Vagina (tissue), 2 donors: ENCODE data around the gene SLC26A6.

Source experiments
- POLR2A ChIP-seq, 2 donors: fragments of 450-650 bp; IDR thresholded peaks; one replicate each; pipeline ENCODE4 v1.6.1; 2017; ENCODE audit warnings: antibody characterized with exemption in 2 of 2, mild to moderate bottlenecking in 2 of 2, moderate library complexity in 2 of 2
- POLR2AphosphoS5 ChIP-seq, 2 donors: sonication (generic); formaldehyde crosslinking; IDR thresholded peaks; one replicate each; pipeline ENCODE4 v1.9.0; 2017; ENCODE audit warnings: antibody characterized with exemption in 2 of 2, mild to moderate bottlenecking in 2 of 2, low read depth in 1 of 2; ENCODE audit not compliant: insufficient read depth in 1 of 2
- TF ChIP-seq, protein P1 (sequence below), 3 experiments: fragments of 450-650 bp in 2 of 3; fragments of 200-600 bp in 1 of 3; sonication (generic) in 1 of 3; IDR thresholded peaks; one replicate each; pipeline ENCODE4 v1.5.1; 2017 to 2019; ENCODE audit warnings: antibody characterized with exemption in 3 of 3, mild to moderate bottlenecking in 2 of 3, moderate library complexity in 2 of 3

DNA sequence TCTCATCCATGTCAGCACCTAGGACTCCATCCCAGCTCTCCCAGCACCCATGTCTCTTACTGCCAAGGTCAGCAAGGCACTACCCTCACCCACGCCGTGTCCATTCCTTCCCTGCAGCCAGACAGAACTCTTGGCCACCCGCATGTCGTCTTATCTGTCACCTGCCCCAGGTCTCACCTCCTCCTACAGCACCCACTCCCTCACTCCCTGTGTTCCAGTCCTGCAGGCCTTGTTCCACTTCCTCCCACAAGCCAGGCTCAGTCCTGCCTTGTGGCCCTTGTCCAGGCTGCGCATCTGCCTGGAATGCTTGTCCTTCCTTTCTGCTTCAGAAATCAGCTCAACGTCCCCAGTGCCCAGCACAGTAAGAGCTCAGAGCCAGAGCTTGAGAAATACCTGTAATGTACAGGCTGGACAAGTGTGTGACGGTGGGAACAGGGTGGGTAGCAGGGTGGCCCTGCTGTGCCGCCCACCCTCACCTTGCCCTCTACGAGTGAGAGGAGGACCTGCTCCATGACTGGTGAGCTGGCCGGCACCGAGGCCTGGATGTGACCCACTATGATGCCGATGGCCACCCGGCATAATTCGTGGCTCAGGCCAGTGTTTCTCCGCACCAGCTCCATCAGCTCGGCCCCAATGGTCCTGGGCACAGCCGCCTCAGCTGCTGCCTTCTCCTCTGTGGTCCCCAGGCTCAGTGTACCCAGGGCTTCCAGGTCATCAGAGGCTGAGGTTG is 45.7 kb upstream of the SLC26A6 start:
- TF ChIP-seq POLR2A (IDR thresholded peaks at IDR 0.05), result no peak
- TF ChIP-seq, protein P1, sequence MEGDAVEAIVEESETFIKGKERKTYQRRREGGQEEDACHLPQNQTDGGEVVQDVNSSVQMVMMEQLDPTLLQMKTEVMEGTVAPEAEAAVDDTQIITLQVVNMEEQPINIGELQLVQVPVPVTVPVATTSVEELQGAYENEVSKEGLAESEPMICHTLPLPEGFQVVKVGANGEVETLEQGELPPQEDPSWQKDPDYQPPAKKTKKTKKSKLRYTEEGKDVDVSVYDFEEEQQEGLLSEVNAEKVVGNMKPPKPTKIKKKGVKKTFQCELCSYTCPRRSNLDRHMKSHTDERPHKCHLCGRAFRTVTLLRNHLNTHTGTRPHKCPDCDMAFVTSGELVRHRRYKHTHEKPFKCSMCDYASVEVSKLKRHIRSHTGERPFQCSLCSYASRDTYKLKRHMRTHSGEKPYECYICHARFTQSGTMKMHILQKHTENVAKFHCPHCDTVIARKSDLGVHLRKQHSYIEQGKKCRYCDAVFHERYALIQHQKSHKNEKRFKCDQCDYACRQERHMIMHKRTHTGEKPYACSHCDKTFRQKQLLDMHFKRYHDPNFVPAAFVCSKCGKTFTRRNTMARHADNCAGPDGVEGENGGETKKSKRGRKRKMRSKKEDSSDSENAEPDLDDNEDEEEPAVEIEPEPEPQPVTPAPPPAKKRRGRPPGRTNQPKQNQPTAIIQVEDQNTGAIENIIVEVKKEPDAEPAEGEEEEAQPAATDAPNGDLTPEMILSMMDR (IDR thresholded peaks at IDR 0.05), result no peak
- no peak for TF ChIP-seq POLR2AphosphoS5 (IDR thresholded peaks at IDR 0.05; ENCODE audit: insufficient read depth in 1 of 2, low read depth in 1 of 2)
